ENCODE data around the gene GBX1.

Gene GBX1

DNA sequence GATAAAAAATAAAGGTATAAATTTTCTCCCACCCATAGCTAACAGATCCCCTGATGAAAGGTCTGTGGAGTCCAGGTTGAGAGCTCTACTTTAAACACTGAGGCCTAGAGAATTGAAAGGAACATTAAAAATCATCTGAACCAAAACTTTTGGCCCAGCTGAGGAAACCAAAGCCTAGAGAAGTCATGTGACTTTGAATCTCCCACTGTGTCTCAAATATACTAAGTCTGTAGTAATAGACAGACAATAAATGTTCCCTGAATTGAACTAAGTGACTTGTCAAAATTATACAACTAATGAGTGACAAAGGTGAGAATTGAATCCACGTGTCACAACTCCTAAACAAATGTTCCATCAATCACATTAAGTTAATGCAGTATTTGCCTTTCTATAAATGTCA lies 5.7 kb downstream of the GBX1 start:
- TF ChIP-seq, protein P1, sequence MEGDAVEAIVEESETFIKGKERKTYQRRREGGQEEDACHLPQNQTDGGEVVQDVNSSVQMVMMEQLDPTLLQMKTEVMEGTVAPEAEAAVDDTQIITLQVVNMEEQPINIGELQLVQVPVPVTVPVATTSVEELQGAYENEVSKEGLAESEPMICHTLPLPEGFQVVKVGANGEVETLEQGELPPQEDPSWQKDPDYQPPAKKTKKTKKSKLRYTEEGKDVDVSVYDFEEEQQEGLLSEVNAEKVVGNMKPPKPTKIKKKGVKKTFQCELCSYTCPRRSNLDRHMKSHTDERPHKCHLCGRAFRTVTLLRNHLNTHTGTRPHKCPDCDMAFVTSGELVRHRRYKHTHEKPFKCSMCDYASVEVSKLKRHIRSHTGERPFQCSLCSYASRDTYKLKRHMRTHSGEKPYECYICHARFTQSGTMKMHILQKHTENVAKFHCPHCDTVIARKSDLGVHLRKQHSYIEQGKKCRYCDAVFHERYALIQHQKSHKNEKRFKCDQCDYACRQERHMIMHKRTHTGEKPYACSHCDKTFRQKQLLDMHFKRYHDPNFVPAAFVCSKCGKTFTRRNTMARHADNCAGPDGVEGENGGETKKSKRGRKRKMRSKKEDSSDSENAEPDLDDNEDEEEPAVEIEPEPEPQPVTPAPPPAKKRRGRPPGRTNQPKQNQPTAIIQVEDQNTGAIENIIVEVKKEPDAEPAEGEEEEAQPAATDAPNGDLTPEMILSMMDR (IDR thresholded peaks at IDR 0.05; ENCODE audit: low read length, missing control alignments): no peak
- DNase-seq (ENCODE audit: low read depth): no peak
- H3K4me3 ChIP-seq (replicated peaks; ENCODE audit: low read depth, low read length): no peak overlapping the region

DNA sequence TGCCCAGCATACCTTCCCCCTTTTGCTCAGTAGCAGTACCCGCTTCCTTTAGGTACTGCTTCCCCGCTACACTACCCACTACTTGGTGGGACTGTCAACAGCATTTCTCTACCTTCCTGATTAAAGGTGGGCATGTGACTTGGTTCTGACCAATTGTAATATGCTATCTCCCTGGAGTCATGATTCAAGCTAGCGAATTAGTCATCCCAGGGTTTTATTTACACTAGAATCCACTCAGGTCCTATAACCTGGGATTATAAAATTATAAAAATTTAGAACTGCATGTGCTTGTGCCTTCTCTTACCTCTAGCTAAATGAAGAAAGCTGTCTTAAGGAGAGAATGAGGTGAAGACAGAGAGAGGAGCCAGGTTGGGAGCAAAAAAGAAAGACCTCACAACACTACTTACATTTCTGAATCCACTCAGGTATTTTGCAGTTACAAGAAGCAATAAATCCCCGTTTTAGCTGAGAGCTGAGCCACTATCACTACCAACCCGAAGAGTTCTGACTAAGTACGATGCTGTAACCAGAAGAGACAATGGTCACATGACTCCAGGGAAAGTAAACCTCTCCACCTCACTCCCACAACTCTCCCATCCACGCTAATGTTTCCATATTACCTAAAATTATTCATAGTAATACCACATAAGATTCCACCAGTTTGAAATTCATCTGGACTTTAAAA lies 9.7 kb downstream of the GBX1 start:
- H3K4me3 ChIP-seq (replicated peaks; ENCODE audit: low read depth, low read length): no peak overlapping the region
- TF ChIP-seq, protein P1 (IDR thresholded peaks at IDR 0.05; ENCODE audit: low read length, missing control alignments): no peak
- no peak for DNase-seq (ENCODE audit: low read depth)

DNA sequence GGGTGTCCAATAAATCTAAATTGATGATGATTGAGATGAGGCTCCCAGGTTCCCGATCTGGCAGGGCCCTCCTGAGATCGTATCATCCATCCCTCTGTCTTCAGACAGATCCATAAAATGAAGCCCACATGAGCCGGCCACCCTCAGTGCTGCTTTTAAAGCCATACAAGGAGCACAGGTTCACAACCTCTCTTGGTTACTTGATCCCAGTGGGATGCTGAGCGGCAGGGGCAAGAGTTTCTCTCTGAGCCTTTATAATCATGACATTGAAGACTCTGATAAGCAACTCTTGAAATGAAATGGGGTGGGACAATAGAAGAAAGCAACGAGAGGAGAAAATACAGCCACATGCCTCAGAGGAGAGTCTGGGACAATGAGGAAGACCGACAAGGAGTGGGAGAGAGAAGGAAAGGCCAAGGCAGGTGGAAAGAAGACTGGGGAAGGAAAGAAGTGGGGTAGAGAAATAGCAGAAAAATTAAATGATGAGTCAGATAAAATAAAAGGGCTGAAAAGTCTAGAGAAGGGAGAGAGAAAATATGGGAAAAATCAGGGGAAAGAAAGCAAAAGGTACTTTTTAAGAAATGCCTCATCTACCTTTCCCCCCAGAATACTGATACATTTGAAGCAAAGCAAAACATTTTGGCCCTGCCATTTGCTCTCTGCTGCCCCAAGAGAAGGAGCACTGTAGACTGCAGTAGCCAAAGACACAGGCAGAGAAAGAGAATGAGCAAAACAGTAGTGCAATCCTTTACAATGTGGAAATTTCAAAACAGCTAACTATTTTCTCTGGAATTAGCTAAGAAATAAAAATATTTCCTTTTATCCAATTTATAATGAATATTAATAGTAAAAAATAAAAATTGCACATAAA lies 14.6 kb downstream of the GBX1 start:
- TF ChIP-seq, protein P1 (IDR thresholded peaks at IDR 0.05; ENCODE audit: low read length, missing control alignments): peak; percentile 25
- no peak overlapping the region for H3K4me3 ChIP-seq (replicated peaks; ENCODE audit: low read depth, low read length)
- DNase-seq (ENCODE audit: low read depth): no peak

DNA sequence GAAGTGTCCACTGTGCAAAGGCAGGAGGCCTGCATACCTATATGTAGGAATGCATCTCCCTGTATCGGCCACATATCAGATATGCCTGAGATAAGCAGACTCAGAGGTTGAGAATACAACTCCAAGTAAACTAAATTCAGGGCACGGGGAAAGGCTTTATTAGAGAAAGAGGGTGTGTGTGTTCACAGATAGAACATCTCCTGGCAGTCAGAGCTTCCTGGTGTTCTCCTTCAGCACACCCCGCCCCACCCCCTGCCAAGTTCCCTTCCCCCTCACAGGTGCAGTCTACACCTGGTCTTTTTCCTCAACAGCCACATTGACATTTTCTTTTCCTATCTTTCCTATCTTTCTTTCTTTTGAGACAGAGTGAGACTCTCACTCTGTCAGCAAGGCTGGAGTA lies 17.1 kb downstream of the GBX1 start:
- DNase-seq (ENCODE audit: low read depth): no peak
- no peak overlapping the region for H3K4me3 ChIP-seq (replicated peaks; ENCODE audit: low read depth, low read length)
- TF ChIP-seq, protein P1 (IDR thresholded peaks at IDR 0.05; ENCODE audit: low read length, missing control alignments): no peak

DNA sequence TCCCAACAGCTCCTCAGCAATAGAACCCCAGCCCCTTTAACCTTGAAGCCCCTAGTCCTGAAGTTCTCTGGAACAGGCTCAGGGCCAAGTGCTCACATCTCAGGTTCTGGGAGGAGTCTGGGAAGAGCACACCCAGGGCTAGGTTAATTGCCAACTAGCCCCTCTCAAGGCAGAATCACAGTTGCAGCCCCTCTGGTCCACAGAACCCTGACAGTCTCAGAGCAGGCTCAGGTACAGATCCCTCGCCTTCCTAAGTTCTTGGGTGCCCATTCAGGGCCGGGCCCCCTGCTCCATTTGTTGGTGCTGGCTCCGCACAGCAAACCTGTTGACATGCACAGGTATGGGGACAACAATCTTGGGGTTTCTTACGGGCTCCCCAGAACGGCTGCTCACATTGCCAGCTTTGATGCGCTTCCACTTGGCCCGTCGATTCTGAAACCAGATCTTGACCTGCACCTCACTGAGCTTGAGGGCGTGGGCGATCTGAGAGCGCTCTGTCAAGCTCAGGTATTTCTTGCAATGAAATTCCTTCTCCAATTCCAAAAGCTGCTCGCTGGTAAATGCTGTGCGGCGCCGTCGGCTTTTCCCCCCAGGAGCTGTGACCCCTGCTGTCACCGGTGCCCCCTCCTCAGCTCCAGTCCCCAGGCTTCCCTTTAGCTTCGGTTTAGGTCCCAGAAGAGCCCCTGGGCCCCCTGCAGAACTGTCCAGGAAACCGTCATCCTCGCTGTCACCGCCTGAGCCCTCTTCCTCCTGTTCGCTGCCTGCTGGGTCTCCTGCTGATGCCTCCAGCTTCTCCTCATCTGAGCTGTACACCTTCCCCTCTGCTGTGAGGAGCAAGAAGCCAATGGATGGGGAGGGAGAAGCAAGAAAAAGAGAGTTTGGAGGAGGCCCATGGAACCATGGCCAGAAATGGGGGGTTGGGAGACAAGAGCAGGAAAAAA lies 18.9 kb downstream of the GBX1 start:
- TF ChIP-seq, protein P1 (IDR thresholded peaks at IDR 0.05; ENCODE audit: low read length, missing control alignments): no peak
- no peak overlapping the region for H3K4me3 ChIP-seq (replicated peaks; ENCODE audit: low read depth, low read length)
- no peak for DNase-seq (ENCODE audit: low read depth)

DNA sequence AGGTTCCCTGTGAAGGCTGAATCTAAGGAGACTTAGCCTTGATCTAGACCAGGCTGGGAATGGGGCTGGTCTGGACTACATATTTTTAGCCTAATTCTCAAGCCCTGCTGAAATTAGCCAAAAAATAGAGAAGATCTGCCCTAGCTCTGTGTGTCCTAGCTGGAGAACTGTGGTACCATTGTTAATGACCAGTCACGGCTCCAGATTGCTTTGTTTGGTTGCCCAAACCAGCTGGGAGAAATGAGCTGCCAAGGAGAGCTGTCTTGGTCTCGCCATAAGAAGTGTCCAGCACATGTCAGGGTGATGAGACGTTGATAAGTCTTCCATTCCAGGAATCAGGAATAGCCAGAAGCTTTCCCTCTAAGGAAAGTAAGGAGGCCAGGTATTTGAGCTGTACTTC lies 20.7 kb downstream of the GBX1 start:
- DNase-seq (ENCODE audit: low read depth): no peak
- no peak overlapping the region for H3K4me3 ChIP-seq (replicated peaks; ENCODE audit: low read depth, low read length)
- TF ChIP-seq, protein P1 (IDR thresholded peaks at IDR 0.05; ENCODE audit: low read length, missing control alignments): no peak
